ENCODE results near the gene GALNTL6. TPM values are rescaled to one million over a fixed set of nuclear protein-coding genes. Genes with fewer than 3 reads are reported as not detected.

GALNTL6 gene
- total and polyA plus RNA-seq, 4 donors: 0.08 to 0.09 (median 0.09) TPM; not detected in 1

DNA sequence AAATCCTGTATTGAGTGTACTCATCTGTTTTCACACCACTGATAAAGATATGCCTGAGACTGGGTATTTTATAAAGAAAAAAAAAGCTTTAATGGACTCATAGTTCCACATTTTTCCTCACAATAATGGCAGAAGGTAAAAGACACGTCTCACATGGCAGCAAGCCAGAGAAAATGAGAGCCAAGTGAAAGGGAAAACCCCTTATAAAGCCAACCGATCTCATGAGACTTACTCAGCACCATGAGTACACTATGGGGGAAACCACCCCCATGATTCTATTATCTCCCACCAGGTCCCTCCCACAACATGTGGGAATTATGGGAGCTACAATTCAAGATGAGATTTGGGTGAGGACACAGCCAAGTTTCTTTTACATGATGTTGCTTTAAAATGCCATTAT lies 171.9 kb downstream of the GALNTL6 start:
- H3K9ac ChIP-seq (ENCODE audit: insufficient read depth in 1 of 2, low read length in 2 of 2): no peak overlapping the region
- no peak for ATAC-seq (ENCODE audit: insufficient read depth, low FRiP score)
- H3K9me3 ChIP-seq (ENCODE audit: control insufficient read depth in 4 of 4, insufficient read depth in 3 of 4, low read length in 3 of 4): no peaks in the 10 kb centered on the region
- H3K27me3 ChIP-seq (ENCODE audit: control insufficient read depth in 3 of 3, insufficient read depth in 3 of 3, low read length in 2 of 3): no peaks in the 10 kb centered on the region
- TF ChIP-seq, protein P1, sequence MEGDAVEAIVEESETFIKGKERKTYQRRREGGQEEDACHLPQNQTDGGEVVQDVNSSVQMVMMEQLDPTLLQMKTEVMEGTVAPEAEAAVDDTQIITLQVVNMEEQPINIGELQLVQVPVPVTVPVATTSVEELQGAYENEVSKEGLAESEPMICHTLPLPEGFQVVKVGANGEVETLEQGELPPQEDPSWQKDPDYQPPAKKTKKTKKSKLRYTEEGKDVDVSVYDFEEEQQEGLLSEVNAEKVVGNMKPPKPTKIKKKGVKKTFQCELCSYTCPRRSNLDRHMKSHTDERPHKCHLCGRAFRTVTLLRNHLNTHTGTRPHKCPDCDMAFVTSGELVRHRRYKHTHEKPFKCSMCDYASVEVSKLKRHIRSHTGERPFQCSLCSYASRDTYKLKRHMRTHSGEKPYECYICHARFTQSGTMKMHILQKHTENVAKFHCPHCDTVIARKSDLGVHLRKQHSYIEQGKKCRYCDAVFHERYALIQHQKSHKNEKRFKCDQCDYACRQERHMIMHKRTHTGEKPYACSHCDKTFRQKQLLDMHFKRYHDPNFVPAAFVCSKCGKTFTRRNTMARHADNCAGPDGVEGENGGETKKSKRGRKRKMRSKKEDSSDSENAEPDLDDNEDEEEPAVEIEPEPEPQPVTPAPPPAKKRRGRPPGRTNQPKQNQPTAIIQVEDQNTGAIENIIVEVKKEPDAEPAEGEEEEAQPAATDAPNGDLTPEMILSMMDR (IDR thresholded peaks at IDR 0.05; ENCODE audit: control extremely low read depth, extremely low read depth): no peak
- no peaks in the 10 kb centered on the region for H3K4me1 ChIP-seq (ENCODE audit: control insufficient read depth in 5 of 5, insufficient read depth in 5 of 5, low read length in 5 of 5)
- no peak for DNase-seq
- H3K4me3 ChIP-seq: no peak overlapping the region
- no peak overlapping the region for H3K27ac ChIP-seq (ENCODE audit: low read depth in 1 of 2, low read length in 1 of 2)
- 39 to 64% methylated on average over 2 of the region's 2 CpGs for WGBS, 2 donors
- H3K36me3 ChIP-seq (ENCODE audit: control insufficient read depth in 4 of 4, insufficient read depth in 4 of 4, low read length in 4 of 4): no peaks in the 10 kb centered on the region

DNA sequence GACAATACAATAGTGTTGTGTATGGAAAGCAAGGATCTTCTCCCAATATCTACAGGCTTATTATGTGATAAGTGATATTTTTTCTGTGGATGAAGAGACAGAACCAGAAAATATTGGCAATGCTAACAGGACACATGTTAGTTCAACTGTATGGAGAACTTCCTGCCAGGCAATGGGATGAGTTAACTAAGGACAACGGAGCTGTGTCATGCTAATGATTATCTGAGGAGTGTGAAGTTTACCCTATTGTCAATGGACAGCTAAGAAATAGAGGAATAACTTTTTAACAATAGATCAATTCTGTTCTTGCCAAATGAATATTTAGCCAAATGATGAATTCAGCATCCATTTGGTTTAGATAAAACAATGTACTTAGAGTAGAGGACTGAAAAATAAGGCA lies 180.0 kb downstream of the GALNTL6 start:
- H3K27me3 ChIP-seq (ENCODE audit: control insufficient read depth in 3 of 3, insufficient read depth in 3 of 3, low read length in 2 of 3): no peaks in the 10 kb centered on the region
- H3K4me3 ChIP-seq: no peak overlapping the region
- TF ChIP-seq, protein P1 (IDR thresholded peaks at IDR 0.05; ENCODE audit: control extremely low read depth, extremely low read depth): no peak
- 79 to 91% methylated on average over 1 of the region's 1 CpG for WGBS, 2 donors
- H3K36me3 ChIP-seq (ENCODE audit: control insufficient read depth in 4 of 4, insufficient read depth in 4 of 4, low read length in 4 of 4): no peaks in the 10 kb centered on the region
- H3K9ac ChIP-seq (ENCODE audit: insufficient read depth in 1 of 2, low read length in 2 of 2): no peak overlapping the region
- H3K9me3 ChIP-seq (ENCODE audit: control insufficient read depth in 4 of 4, insufficient read depth in 3 of 4, low read length in 3 of 4): no peaks in the 10 kb centered on the region
- ATAC-seq (ENCODE audit: insufficient read depth, low FRiP score) (no peak), DNase-seq (no peak)
- no peaks in the 10 kb centered on the region for H3K4me1 ChIP-seq (ENCODE audit: control insufficient read depth in 5 of 5, insufficient read depth in 5 of 5, low read length in 5 of 5)
- H3K27ac ChIP-seq (ENCODE audit: low read depth in 1 of 2, low read length in 1 of 2): no peak overlapping the region

DNA sequence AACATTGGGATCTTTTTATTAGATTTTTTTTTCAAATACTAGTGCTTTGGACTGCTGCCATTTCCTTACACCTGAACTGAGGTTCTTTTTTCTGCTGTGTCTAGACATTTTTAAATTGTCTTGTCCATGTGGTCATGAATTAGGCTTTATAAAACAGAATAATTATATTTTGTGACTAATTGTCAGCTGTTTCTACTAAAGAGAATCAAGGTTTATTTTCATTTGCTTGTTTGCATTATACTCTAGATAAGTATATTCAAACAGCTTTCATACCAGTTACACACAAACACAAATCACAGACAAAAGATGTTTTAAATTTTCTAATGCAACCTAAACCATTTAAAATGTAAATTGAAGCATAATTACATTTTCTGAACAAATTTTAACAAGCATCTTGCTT lies 194.7 kb downstream of the GALNTL6 start:
- no peaks in the 10 kb centered on the region for H3K9me3 ChIP-seq (ENCODE audit: control insufficient read depth in 4 of 4, insufficient read depth in 3 of 4, low read length in 3 of 4)
- H3K4me3 ChIP-seq: no peak overlapping the region
- ATAC-seq (ENCODE audit: insufficient read depth, low FRiP score): no peak
- no peak overlapping the region for H3K27ac ChIP-seq (ENCODE audit: low read depth in 1 of 2, low read length in 1 of 2)
- H3K9ac ChIP-seq (ENCODE audit: insufficient read depth in 1 of 2, low read length in 2 of 2): no peak overlapping the region
- TF ChIP-seq, protein P1 (IDR thresholded peaks at IDR 0.05; ENCODE audit: control extremely low read depth, extremely low read depth): no peak
- no peaks in the 10 kb centered on the region for H3K27me3 ChIP-seq (ENCODE audit: control insufficient read depth in 3 of 3, insufficient read depth in 3 of 3, low read length in 2 of 3)
- H3K4me1 ChIP-seq (ENCODE audit: control insufficient read depth in 5 of 5, insufficient read depth in 5 of 5, low read length in 5 of 5): no peaks in the 10 kb centered on the region
- no peak for DNase-seq
- no peaks in the 10 kb centered on the region for H3K36me3 ChIP-seq (ENCODE audit: control insufficient read depth in 4 of 4, insufficient read depth in 4 of 4, low read length in 4 of 4)

DNA sequence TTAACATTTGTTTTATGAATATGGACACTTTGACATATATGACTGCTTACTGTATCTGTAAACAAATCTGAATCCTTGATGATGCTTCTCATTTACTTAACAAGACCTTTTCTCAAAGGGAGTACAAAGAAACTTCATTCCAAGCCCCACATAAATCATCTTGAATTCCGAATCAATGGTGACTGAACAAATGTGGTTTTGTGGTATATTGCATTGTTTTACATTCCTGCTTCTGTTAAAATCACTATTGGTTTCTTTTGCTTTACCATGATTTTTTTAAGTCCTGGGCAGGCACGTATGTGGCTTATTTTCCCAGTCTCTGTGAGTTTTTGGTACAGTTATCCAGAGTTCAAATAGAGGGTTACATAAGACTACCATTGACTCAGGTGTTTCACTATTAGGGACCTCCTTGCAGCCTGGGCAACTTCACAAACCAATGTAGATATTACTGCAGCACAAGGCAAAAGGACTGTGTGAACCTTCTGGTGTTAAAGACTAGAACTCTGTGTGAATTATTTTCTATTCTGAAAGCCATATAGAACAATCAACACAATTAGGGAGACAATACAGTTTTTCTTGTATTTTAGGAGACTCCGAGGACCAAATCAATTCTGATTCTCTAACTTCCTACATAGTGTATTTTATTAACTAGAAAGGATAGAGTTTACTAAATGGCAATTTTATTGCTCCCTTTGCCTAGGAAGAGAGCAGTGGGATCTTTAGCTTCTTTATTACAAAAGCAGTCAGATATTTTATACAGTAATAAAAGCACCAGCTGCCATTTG lies 196.4 kb downstream of the GALNTL6 start:
- H3K4me1 ChIP-seq (ENCODE audit: control insufficient read depth in 5 of 5, insufficient read depth in 5 of 5, low read length in 5 of 5): no peaks in the 10 kb centered on the region
- no peaks in the 10 kb centered on the region for H3K27me3 ChIP-seq (ENCODE audit: control insufficient read depth in 3 of 3, insufficient read depth in 3 of 3, low read length in 2 of 3)
- H3K9ac ChIP-seq (ENCODE audit: insufficient read depth in 1 of 2, low read length in 2 of 2): no peak overlapping the region
- no peak overlapping the region for H3K4me3 ChIP-seq
- ATAC-seq (ENCODE audit: insufficient read depth, low FRiP score) (no peak), DNase-seq (no peak)
- TF ChIP-seq, protein P1 (IDR thresholded peaks at IDR 0.05; ENCODE audit: control extremely low read depth, extremely low read depth): no peak
- H3K27ac ChIP-seq (ENCODE audit: low read depth in 1 of 2, low read length in 1 of 2): no peak overlapping the region
- no peaks in the 10 kb centered on the region for H3K9me3 ChIP-seq (ENCODE audit: control insufficient read depth in 4 of 4, insufficient read depth in 3 of 4, low read length in 3 of 4)
- 73 to 77% methylated on average over 3 of the region's 3 CpGs for WGBS, 2 donors
- no peaks in the 10 kb centered on the region for H3K36me3 ChIP-seq (ENCODE audit: control insufficient read depth in 4 of 4, insufficient read depth in 4 of 4, low read length in 4 of 4)
